ENCODE results near the gene ZNF776.
"Not testable (repeated sequence)": the region's sequence is repeated elsewhere in the genome, so short reads cannot be mapped to it uniquely, and the experiment has no call there.

ZNF776 gene

DNA sequence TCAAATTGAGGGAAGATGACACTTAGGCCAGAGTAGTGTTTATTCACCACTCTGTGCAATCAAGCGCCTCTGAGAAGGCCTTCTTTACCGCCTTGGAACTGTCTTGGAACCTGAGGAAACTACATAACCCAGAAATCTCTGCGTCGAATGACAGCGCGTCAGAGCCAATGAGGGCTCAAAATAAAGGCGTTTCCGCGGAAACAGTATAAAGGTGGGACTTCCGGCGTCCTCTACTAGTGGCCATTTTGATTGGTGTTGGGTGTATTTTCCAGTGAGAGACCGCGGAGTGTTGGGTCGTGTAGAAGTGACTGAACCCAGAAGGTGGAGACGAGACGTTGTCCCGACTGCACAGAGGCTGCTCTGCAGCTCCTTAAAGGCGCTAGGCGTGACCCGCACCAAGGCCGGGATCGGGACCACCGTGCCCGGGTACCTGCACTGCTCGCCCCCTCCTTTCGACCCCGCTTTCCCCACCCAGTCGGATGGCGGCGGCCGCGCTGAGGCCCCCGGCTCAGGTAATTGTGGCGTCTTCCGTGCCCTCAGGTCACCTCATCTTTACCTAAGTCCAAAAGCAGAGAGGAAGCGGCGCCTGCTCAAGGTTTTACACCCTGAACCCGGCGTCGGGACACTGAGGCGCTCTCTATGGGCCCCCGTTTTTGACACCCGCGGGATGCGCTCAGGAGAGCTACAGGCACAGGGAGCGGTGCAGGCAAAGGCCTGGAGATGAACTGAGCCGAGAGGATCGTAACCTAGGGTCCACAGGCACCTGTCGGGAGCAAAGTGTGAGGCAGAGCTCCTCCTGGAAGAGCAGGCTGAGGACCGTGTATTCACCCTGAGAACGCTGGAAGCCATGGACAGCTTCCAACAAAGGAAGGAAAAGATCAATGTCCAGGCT is at the start of gene ZNF776:
TSS of gene ZNF776 (plus strand) at position 236 of the 892 bp plus-strand sequence. CDS start at position 480, 244 bp downstream.
- DNase-seq (ENCODE audit: low read depth): peak; percentile 60
- peak within 1 kb of the TSS; percentile 81 for H3K4me3 ChIP-seq (ENCODE audit: low read depth, low read length)

DNA sequence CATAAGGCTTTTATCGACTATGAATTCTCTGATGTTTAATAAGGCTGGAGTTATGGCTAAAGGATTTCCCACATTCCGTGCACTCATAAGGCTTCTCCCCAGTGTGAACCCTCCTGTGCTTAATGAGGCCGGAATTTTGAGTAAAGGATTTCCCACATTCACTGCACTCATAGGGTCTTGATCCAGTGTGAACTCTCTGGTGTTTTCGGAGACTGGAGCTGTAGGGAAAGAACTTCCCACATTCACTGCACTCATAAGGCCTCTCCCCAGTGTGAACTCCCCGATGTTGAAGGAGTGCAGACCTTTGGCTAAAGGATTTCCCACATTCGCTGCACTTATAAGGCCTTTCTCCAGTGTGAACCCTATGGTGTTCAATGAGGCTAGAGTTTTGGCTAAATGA is 45.0 kb upstream of the ZNF776 start:
- DNase-seq (ENCODE audit: low read depth): no peak
- no peak overlapping the region for H3K4me3 ChIP-seq (ENCODE audit: low read depth, low read length)

GRCh38 chr19:57706346-57706745 is 40.3 kb upstream of the ZNF776 start:
- H3K4me3 ChIP-seq (ENCODE audit: low read depth, low read length): no peak overlapping the region
- no peak for DNase-seq (ENCODE audit: low read depth)

GRCh38 chr19:57708641-57709361 is 37.8 kb upstream of the ZNF776 start, which contains the start of gene ZNF154:
Gene ZNF154 (minus strand): TSS chr19:57709204. CDS start chr19:57708971, 233 bp downstream.
- DNase-seq (ENCODE audit: low read depth): peak; percentile 2
- H3K4me3 ChIP-seq (ENCODE audit: low read depth, low read length): peak within 1 kb of the TSS; percentile 58

- H3K4me3 ChIP-seq (ENCODE audit: low read depth, low read length): no peak overlapping the region
- DNase-seq (ENCODE audit: low read depth): no peak
Measured at GRCh38 chr19:57709616-57710015, 37.0 kb upstream of the ZNF776 start.

- DNase-seq (ENCODE audit: low read depth): no peak
- H3K4me3 ChIP-seq (ENCODE audit: low read depth, low read length): no peak overlapping the region
Measured at GRCh38 chr19:57712222-57712621, 34.4 kb upstream of the ZNF776 start.

- DNase-seq (ENCODE audit: low read depth): no peak
- H3K4me3 ChIP-seq (ENCODE audit: low read depth, low read length): no peak overlapping the region
Measured at GRCh38 chr19:57719424-57719823, 27.2 kb upstream of the ZNF776 start.

DNA sequence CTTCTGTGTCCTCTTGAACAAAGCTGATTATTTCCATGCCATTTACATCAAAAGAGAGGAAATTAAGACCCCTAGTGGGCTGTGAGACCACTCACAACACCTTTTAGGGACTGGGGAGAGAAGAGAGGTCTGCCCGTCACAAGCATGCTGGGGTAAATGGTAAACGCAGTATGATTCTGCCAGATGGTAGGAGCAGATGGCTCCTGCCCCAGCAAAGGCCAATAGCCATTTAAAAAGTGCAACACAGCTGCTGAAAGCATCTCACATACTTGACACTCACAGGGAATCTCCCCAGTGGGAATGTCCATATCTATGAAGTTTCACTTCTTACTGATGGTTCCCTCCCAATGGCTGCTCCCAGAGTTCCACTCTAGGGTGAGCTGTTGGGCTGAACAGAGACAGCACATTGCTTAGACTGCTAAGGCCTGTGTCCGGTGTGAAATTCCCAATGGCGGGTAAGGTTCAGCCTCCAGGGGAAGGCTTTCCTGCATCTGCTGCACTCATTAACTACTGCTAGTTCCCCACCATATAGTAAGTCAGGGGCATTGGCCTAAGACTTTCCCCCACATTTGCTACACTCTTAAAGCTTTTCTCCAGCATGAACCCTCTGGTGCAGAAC is 26.6 kb upstream of the ZNF776 start:
- DNase-seq (ENCODE audit: low read depth): no peak
- no peak overlapping the region for H3K4me3 ChIP-seq (ENCODE audit: low read depth, low read length)

DNA sequence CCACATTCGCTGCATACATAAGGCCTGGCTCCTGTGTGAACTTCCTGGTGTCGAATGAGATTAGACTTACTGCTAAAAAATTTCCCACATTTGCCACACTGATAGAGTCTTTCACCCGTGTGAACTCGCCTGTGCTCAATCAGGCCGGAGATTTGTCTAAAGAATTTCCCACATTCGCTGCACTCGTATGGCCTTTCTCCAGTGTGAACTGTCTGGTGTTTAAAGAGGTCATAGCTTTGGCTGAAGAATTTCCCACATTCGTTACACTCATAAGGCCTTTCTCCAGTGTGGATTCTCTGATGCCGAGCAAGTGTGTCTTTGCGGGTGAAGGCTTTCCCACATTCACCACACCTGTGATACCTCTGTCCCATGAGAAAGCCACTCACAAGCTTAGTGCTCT is 25.7 kb upstream of the ZNF776 start:
- DNase-seq (ENCODE audit: low read depth): no peak
- H3K4me3 ChIP-seq (ENCODE audit: low read depth, low read length): no peak overlapping the region

DNA sequence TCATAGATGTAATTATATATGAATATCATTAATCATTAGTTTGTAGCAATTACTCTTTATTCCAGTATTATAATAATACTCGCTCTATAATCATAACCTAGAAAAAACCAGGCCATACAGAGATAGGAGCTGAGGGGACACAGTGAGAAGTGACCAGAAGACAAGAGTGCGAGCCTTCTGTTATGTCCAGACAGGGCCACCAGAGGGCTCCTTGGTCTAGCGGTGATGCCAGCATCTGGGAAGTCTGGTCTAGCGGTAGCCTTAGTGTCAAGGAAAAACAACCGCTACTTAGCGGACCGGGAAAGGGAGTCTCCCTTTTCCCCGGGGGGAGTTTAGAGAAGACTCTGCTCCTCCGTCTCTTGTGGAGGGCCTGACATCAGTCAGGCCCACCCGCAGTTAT is 8.3 kb upstream of the ZNF776 start:
- not testable (repeated sequence) for DNase-seq (ENCODE audit: low read depth); H3K4me3 ChIP-seq (ENCODE audit: low read depth, low read length)

DNA sequence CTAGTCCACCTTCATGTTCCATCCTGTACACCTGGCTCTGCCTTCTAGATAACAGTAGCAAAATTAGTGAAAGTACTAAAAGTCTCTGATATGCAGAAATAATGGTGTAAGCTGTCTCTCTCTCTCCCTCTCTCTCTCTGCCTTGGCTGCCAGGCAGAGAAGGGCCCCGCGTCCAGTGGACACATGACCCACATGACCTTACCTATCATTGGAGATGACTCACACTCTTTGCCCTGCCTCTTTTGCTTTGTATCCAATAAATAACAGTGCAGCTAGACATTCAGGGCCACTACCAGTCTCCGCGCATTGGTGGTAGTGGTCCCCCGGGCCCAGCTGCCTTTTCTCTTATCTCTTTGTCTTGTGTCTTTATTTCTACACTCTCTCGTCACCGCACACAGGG is 7.8 kb upstream of the ZNF776 start:
- H3K4me3 ChIP-seq (ENCODE audit: low read depth, low read length); DNase-seq (ENCODE audit: low read depth): not testable (repeated sequence)

GRCh38 chr19:57747472-57747807 is 825 bp downstream of the ZNF776 start:
- DNase-seq (ENCODE audit: low read depth): no peak
- peak overlapping the region; percentile 81 for H3K4me3 ChIP-seq (ENCODE audit: low read depth, low read length)

DNA sequence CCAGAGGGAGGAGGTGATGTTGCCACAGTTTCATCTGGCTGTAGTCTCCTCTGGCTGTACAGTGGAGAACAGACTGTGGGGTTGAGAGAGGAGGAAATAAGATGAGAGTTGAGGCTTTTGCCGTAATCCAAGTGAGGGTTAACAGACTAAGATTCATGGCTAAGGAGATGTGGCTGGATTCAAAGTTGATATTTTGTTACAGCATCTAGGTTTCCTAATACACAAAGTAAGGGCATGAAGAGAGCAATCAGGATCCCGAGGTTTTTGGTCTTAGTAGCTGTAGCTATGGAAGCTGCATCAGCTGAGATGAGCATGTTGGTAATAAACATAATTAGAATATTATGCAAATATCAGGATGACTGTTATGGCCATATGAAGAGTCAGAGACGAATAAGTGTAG is 1.4 kb downstream of the ZNF776 start:
- peak overlapping the region; percentile 81 for H3K4me3 ChIP-seq (ENCODE audit: low read depth, low read length)
- DNase-seq (ENCODE audit: low read depth): no peak

GRCh38 chr19:57754091-57754673 is 7.6 kb downstream of the ZNF776 start:
- no peak overlapping the region for H3K4me3 ChIP-seq (ENCODE audit: low read depth, low read length)
- DNase-seq (ENCODE audit: low read depth): no peak

DNA sequence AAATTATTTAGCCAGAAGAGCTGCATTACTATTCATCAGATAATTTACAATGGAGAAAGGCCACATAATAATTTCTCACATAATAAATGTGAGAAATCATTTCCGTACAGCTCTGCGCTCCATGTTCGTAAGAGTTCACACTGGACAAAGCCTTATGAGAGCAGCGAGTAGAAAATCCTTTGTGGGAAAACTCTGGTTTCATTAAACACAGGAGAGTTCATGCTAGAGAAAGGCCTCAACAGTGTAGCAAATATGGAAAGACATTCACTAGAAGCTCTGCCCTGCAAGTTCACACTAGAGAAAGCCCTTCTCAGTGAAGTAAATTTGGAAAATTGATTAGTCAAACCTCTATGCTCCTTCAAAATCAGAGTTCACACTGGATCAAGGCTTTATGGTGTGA is 8.4 kb downstream of the ZNF776 start:
- no peak for DNase-seq (ENCODE audit: low read depth)
- no peak overlapping the region for H3K4me3 ChIP-seq (ENCODE audit: low read depth, low read length)

DNA sequence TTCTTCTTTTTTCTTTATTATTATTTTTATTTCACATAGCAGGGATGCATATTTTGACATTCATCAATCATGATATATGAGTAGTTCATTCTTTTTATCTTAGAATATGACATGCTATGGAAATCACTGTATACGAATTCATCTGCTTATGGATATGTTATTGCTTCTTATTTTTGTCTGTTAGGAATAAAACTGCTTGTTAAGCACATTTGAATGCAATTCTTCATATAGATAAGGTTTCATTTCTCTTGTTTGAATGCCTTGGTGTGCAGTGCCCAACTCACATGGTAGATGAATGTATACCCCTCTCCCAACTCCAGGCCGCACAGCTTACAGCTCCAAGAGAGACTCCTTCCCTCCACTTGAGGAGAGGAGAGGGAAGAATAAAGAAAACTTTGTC is 11.3 kb downstream of the ZNF776 start:
- no peak overlapping the region for H3K4me3 ChIP-seq (ENCODE audit: low read depth, low read length)
- DNase-seq (ENCODE audit: low read depth): no peak

GRCh38 chr19:57759096-57759495 is 12.5 kb downstream of the ZNF776 start:
- no peak for DNase-seq (ENCODE audit: low read depth)
- H3K4me3 ChIP-seq (ENCODE audit: low read depth, low read length): no peak overlapping the region

- peak within 1 kb of the TSS; percentile 80 for H3K4me3 ChIP-seq (ENCODE audit: low read depth, low read length)
- DNase-seq (ENCODE audit: low read depth): peak; percentile 69
Measured at GRCh38 chr19:57769345-57770131, 22.9 kb downstream of the ZNF776 start, which contains the start of gene ZNF586. Gene ZNF586 (plus strand): TSS chr19:57769676. CDS start chr19:57769843, 167 bp downstream.

GRCh38 chr19:57771417-57771816 is 24.8 kb downstream of the ZNF776 start:
- DNase-seq (ENCODE audit: low read depth): no peak
- H3K4me3 ChIP-seq (ENCODE audit: low read depth, low read length): no peak overlapping the region
